Measurements from ENCODE around the gene VARS1.
A peak's percentile ranks its signal among the peaks of the same experiment; 100 is the strongest.

VARS1 gene

GRCh38 chr6:31778193-31778592 is 17.4 kb downstream of the VARS1 start:
- Histone ChIP-seq H3K4me1 (peaks cover 10% of the 10 kb centered on the region), H3K36me3 (peaks cover 52% of the 10 kb centered on the region), H3K9me3 (no peaks in the 10 kb centered on the region), H3K4me3 (ENCODE audit: low read depth, low read length) (no peak overlapping the region), H3K27me3 (no peaks in the 10 kb centered on the region)
- no peak for TF ChIP-seq CTCF (IDR thresholded peaks at IDR 0.05; ENCODE audit: low read depth, low read length)
- DNase-seq, result no peak

DNA sequence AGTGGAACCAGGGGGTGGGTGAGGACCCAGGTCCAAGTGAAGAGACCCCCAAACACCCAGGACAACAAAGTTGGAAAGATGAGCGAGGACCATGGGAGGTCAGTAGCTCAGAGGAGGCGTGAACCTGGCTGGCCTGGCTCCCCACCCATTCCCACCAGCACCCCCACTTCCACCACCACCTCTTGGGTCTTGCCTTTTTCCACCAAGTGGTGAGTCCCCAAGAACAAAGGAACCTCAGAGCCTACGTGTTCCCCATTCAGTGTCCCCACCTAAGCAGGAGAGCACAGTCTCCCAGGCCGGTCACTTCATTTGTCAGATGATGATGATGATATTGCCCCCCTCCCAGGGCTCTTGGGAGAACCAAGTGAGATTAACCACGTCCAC is 17.9 kb downstream of the VARS1 start:
- peaks cover 10% of the 10 kb centered on the region for H3K4me1 ChIP-seq
- H3K36me3 ChIP-seq, result peaks cover 47% of the 10 kb centered on the region
- no peak overlapping the region for H3K4me3 ChIP-seq (ENCODE audit: low read depth, low read length)
- no peak for DNase-seq
- H3K9me3 ChIP-seq, result no peaks in the 10 kb centered on the region
- no peaks in the 10 kb centered on the region for H3K27me3 ChIP-seq
- no peak for TF ChIP-seq CTCF (IDR thresholded peaks at IDR 0.05; ENCODE audit: low read depth, low read length)

- peak; percentile 68 for DNase-seq
Measured at GRCh38 chr6:31776989-31777666, 18.4 kb downstream of the VARS1 start, which contains the start of gene VWA7. Gene VWA7 (minus strand): TSS chr6:31777328. CDS start chr6:31776779, 549 bp downstream.

DNA sequence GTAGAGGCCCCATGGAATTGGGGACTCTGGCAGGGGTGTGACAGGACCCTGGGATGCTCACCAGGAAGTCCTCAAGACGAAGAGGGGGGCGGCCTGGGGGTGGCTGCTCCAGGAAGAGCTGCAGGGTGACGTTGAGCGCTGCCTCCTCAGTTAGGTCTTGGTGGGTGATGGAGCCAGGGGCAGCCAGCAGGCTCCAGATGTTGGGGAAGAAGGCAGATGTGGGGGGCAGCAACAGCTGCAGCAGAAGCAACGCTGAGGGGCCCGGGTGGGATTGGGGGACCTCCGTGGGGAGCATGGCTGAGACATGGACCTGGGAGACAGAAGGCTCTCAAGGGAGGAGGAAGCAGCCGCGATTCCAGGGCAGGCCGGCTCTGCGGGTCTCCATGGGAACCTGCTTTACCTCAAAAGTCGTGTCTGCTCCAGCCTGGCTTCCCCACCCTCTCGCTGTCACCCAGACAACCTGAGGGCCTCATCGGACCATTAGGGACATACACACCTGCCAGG is 19.0 kb downstream of the VARS1 start:
- Histone ChIP-seq H3K27me3 (no peaks in the 10 kb centered on the region), H3K9me3 (no peaks in the 10 kb centered on the region), H3K4me3 (ENCODE audit: low read depth, low read length) (peak overlapping the region; percentile 35), H3K36me3 (peaks cover 35% of the 10 kb centered on the region), H3K4me1 (peaks cover 10% of the 10 kb centered on the region)
- DNase-seq, result peak; percentile 41
- no peak for TF ChIP-seq CTCF (IDR thresholded peaks at IDR 0.05; ENCODE audit: low read depth, low read length)

More at GRCh38 chr6:31776989-31777666, 18.4 kb downstream of the VARS1 start, which contains the start of gene VWA7:
- no peaks in the 10 kb centered on the region for H3K27me3 ChIP-seq
- H3K36me3 ChIP-seq, result peaks cover 41% of the 10 kb centered on the region
- H3K4me1 ChIP-seq, result peaks cover 10% of the 10 kb centered on the region
- H3K4me3 ChIP-seq (ENCODE audit: low read depth, low read length), result peak within 1 kb of the TSS; percentile 35
- no peak for TF ChIP-seq CTCF (IDR thresholded peaks at IDR 0.05; ENCODE audit: low read depth, low read length)
- no peaks in the 10 kb centered on the region for H3K9me3 ChIP-seq

- Histone ChIP-seq H3K9me3 (no peaks in the 10 kb centered on the region), H3K4me3 (ENCODE audit: low read depth, low read length) (no peak overlapping the region), H3K4me1 (peaks cover 10% of the 10 kb centered on the region), H3K36me3 (peaks cover 29% of the 10 kb centered on the region), H3K27me3 (no peaks in the 10 kb centered on the region)
- DNase-seq, result no peak
- TF ChIP-seq CTCF (IDR thresholded peaks at IDR 0.05; ENCODE audit: low read depth, low read length), result no peak
Measured at GRCh38 chr6:31775633-31776484, 19.7 kb downstream of the VARS1 start.

Measured in BE2C (cell line).